GM19468 (cell line): ENCODE measurements around the gene PFDN4.

Experiments used
- ATAC-seq: cut with Tn5 transposase; IDR thresholded peaks from one replicate; pipeline ENCODE4 v1.9.1; 2021; ENCODE audit warnings: mild to moderate bottlenecking, moderate library complexity, moderate number of reproducible peaks; ENCODE audit not compliant: unreplicated experiment; ENCODE audit errors: extremely low read depth

The PFDN4 gene

GRCh38 chr20:54199283-54199682, 8.6 kb upstream of the PFDN4 start:
- no peak for ATAC-seq

- ATAC-seq, result no peak
These were observed 8.1 kb upstream of the PFDN4 start for GRCh38 chr20:54199721-54200176.

- ATAC-seq, result no peak
These were observed 7.2 kb upstream of the PFDN4 start for GRCh38 chr20:54200487-54201267.

- ATAC-seq, result no peak
These were observed 6.5 kb upstream of the PFDN4 start for GRCh38 chr20:54201268-54201846.

- ATAC-seq, result no peak
These were observed 4.6 kb upstream of the PFDN4 start for GRCh38 chr20:54203281-54203680.

GRCh38 chr20:54204063-54204462, 3.8 kb upstream of the PFDN4 start:
- no peak for ATAC-seq

GRCh38 chr20:54204481-54204880, 3.4 kb upstream of the PFDN4 start:
- no peak for ATAC-seq

- no peak for ATAC-seq
These were observed 2.4 kb upstream of the PFDN4 start for GRCh38 chr20:54205450-54205849.

- no peak for ATAC-seq
These were observed 689 bp upstream of the PFDN4 start for GRCh38 chr20:54207053-54207742.

GRCh38 chr20:54208548-54209176, 775 bp downstream of the PFDN4 start:
- no peak for ATAC-seq

GRCh38 chr20:54209216-54209813, 1.4 kb downstream of the PFDN4 start:
- no peak for ATAC-seq

- ATAC-seq, result no peak
These were observed 4.3 kb downstream of the PFDN4 start for GRCh38 chr20:54212226-54212625.

GRCh38 chr20:54212871-54213270, 5.0 kb downstream of the PFDN4 start:
- ATAC-seq, result no peak

GRCh38 chr20:54214566-54214965, 6.7 kb downstream of the PFDN4 start:
- ATAC-seq, result no peak

- ATAC-seq, result no peak
These were observed 7.4 kb downstream of the PFDN4 start for GRCh38 chr20:54215157-54215789.

- ATAC-seq, result no peak
These were observed 9.9 kb downstream of the PFDN4 start for GRCh38 chr20:54217762-54218161.

GRCh38 chr20:54218470-54218869, 10.6 kb downstream of the PFDN4 start:
- ATAC-seq, result no peak

- no peak for ATAC-seq
These were observed 12.0 kb downstream of the PFDN4 start for GRCh38 chr20:54219751-54220426.

- ATAC-seq, result no peak
These were observed 12.8 kb downstream of the PFDN4 start for GRCh38 chr20:54220722-54221121.
